K562 (cell line): ENCODE results near the gene HLA-E. TPM values are rescaled to one million over a fixed set of nuclear protein-coding genes. Genes with fewer than 3 reads are reported as not detected.

Source experiments
- CHD7 ChIP-seq: fragments of 200-600 bp; sonication (generic); IDR thresholded peaks from one replicate; pipeline ENCODE4 v1.6.1; 2012; ENCODE audit warnings: mild to moderate bottlenecking, low read depth, low read length, inconsistent platforms
- HNRNPK ChIP-seq: fragments of 200-400 bp; formaldehyde crosslinking; IDR thresholded peaks from one replicate; pipeline ENCODE4 v1.6.1; 2018; ENCODE audit warnings: mild to moderate bottlenecking, low read depth, low read length; ENCODE audit not compliant: poor library complexity, severe bottlenecking
- MCM2 ChIP-seq: fragments of 450-650 bp; IDR thresholded peaks from 2 replicates; pipeline ENCODE4 v1.6.1; 2017; ENCODE audit warnings: low read depth, mild to moderate bottlenecking
- MTA3 ChIP-seq: fragments of 450-650 bp; formaldehyde crosslinking; IDR thresholded peaks from 2 replicates; pipeline ENCODE4 v1.6.1; 2017; ENCODE audit warnings: mild to moderate bottlenecking, borderline replicate concordance
- NCOA2 ChIP-seq, 2 experiments: fragments of 450-650 bp; IDR thresholded peaks; 2 replicates each; pipeline ENCODE4 v1.6.1; 2018; ENCODE audit warnings: mild to moderate bottlenecking in 2 of 2, moderate library complexity in 1 of 2; ENCODE audit not compliant: partially characterized antibody in 2 of 2
- THRA ChIP-seq: fragments of 450-650 bp; IDR thresholded peaks from 2 replicates; pipeline ENCODE4 v1.6.1; 2017; ENCODE audit warnings: mild to moderate bottlenecking, moderate library complexity
- XRCC5 ChIP-seq: fragments of 200-400 bp; formaldehyde crosslinking; IDR thresholded peaks from 2 replicates; pipeline ENCODE4 v1.6.1; 2017; ENCODE audit warnings: low read depth, mild to moderate bottlenecking, low read length
- ZHX1 ChIP-seq: fragments of 150-350 bp; conservative IDR thresholded peaks from 2 replicates; pipeline ENCODE4 v1.6.1; 2014; ENCODE audit warnings: low read length
- ZNF134 ChIP-seq: fragments of 250-450 bp; sonication (Bioruptor Pico); conservative IDR thresholded peaks from 2 replicates; pipeline ENCODE4 v1.4.0; 2020
- ZNF3 ChIP-seq: fragments of 250-450 bp; sonication (Bioruptor Pico); IDR thresholded peaks from 2 replicates; pipeline ENCODE4 v1.5.0; 2021; ENCODE audit warnings: mild to moderate bottlenecking, moderate library complexity
- polyA plus RNA-seq, 8 experiments: library from polyadenylated mRNA; depleted of rRNA in 4 of 8; stranded (reverse) in 5 of 8; unstranded in 3 of 8; fragments of >200 nt; fragmentation: Nextera tagmentation in 2 of 8; fragmentation: Illumina TruSeq in 1 of 8; extraction: Ambion mirVana in 2 of 8; extraction: Trizol in 1 of 8; gene quantifications; 2 replicates each; pipeline versions ENCODE4 v1.2.1 to v1.2.3, GENCODE V29; 2011 to 2014; ENCODE audit warnings: inconsistent platforms in 1 of 8, missing spikeins in 1 of 8
- total RNA-seq, 7 experiments: library from RNA; depleted of rRNA in 6 of 7; stranded (reverse); fragments of >200 nt in 6 of 7; fragmentation: Illumina TruSeq in 2 of 7; extraction: Trizol in 2 of 7; gene quantifications; 2 replicates each; pipeline versions ENCODE4 v1.2.1 to v1.2.3, GENCODE V29; 2011 to 2021; ENCODE audit warnings: low replicate concordance in 1 of 7

HLA-E gene
- total and polyA plus RNA-seq, 9 of the 15 experiments (the other 6 are each of a cell fraction or from before 2014, with no cell fraction given): 3.2 to 39.9 (median 26.8) TPM

- no peak for TF ChIP-seq CHD7
- peak; percentile 55; the same call in 1 of the 2 replicates for TF ChIP-seq MTA3
- TF ChIP-seq HNRNPK: no peak
- TF ChIP-seq ZNF3 (CRISPR knock-in tag): no peak
- no peak for TF ChIP-seq THRA
- no peak for TF ChIP-seq ZNF134
- TF ChIP-seq XRCC5: 0 out of 2 replicates have a peak, but pooled peaks have one; percentile 44
- no peak for TF ChIP-seq MCM2
- no peak for TF ChIP-seq NCOA2 (IDR thresholded peaks at IDR 0.05; ENCODE audit: partially characterized antibody in 2 of 2)
- TF ChIP-seq ZHX1: no peak
These were observed 52.5 kb downstream of the HLA-E start (continued) for GRCh38 chr6:30541515-30542403.
